NT2/D1 (cell line): ENCODE measurements around the gene SYS1.

ENCODE experiments used
- SUZ12 ChIP-seq: IDR thresholded peaks from 2 replicates; pipeline ENCODE4 v1.6.1; 2011; ENCODE audit not compliant: insufficient read length, insufficient read depth; ENCODE audit errors: extremely low read depth
- ZNF274 ChIP-seq: IDR thresholded peaks from 2 replicates; pipeline ENCODE4 v1.6.1; 2011; ENCODE audit warnings: mild to moderate bottlenecking, low read depth, low read length

GRCh38 chr20:45374101-45374467, 11.1 kb downstream of the SYS1 start:
- TF ChIP-seq SUZ12 (no peak), ZNF274 (no peak)
